RCC 7860 (cell line): Measurements from ENCODE around the gene CDPF1.

ENCODE experiments used
- DNase-seq: peaks from one replicate; pipeline ENCODE4 v3.0.0-alpha.2; 2015; ENCODE audit warnings: low spot score
- FAIRE-seq: peaks from 2 replicates; lab custom pipeline; 2012; peaks lifted over from hg19 to GRCh38; lab: Jason Lieb, UNC

The CDPF1 gene, protein sequence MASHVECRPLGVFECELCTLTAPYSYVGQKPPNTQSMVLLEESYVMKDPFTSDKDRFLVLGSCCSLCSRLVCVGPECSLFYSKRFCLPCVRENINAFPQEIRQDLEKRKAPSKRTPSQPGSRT

DNA sequence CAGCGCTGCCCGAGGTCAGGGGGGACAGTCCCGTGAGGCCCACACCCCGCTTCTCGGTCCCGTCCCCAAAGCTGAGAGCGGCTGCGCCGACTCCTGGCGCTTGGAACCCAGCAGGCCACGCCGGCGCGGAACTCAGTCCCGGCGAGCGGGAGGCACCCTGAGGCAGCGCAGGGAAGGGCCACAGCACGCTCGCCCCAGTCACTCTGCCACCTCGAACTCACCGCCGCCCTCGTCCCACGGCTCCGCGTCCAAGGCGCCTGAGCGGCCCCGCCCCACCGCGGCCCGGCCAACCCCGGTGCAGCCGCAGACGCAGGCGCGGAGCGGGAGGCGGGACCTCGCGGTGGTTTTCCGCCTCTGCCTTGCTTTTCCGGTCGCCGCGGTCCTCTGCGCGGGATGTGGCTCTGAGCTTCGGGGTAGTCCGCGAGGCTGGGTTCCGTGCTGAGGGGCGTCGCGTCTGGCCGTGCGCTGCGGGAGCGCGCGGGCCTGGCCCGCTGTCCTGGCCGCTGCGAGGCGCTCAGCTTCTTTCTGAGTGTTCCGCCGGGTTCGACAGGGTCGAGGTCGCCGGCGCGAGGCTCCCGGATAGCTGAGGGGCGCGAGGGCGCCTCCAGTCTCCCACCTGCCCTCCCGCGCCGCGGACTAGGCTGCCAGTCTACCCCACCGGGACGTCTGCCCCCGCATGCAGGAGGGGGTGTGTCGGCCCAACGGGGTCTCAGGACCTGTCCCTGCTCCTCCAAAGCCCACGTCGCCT lies at the start of gene CDPF1:
Gene CDPF1 (minus strand): TSS at position 259 of the 748 bp plus-strand sequence. CDS start 2,009 bp downstream, outside the sequence.
- DNase-seq: peak; percentile 68
- no peak for FAIRE-seq

DNA sequence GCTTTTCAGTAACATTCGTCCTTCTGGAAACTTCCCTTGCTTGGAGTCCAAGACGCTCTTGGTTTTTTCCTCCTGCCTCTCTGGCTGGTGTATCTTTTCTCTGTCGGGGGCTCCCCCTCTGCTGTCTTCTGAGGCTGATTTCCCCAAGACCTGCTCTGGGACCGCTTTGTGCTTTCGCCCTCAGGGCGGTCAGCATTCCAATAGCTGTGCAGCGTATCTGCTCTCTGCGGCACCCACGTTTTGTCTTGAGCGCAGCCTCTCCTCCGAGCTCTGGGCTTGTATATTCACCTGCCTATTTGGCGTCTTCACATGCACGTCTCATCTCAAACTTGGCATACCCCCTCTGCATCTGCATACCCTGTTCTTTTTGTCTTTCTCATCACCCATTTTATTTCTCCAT lies 49.0 kb upstream of the CDPF1 start:
- DNase-seq: no peak
- no peak for FAIRE-seq

DNA sequence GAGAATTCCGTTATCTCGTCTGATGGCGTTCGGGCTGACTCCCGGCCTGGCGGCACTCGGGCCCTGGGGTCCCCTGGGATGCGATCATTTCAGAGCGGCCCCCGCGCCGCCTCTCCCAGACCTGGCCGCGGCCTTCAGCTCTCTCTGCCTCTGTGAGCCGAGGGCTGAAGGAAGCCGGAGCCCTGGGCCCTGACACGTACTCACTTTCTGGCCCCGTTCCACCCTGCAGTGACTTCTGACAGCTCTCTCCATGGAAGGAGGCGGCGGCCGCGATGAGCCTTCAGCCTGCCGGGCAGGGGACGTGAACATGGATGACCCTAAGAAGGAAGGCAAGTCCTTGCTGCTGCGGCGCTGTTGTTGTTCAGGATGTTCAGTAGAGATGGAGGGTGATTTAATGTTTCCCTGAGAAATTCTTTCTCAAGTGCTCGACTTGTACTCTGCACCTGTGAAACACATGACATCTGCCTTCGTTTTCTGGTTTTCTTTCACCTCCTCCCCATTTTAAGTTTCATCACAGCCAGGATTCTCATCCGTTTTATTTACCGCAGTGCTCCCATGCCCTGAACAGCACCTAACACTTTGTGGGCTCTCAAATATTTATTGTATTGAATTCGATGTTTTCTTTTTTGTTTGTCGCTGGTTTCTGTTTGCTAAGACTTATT lies 47.2 kb upstream of the CDPF1 start:
- peak; percentile 21 for DNase-seq
- no peak for FAIRE-seq

DNA sequence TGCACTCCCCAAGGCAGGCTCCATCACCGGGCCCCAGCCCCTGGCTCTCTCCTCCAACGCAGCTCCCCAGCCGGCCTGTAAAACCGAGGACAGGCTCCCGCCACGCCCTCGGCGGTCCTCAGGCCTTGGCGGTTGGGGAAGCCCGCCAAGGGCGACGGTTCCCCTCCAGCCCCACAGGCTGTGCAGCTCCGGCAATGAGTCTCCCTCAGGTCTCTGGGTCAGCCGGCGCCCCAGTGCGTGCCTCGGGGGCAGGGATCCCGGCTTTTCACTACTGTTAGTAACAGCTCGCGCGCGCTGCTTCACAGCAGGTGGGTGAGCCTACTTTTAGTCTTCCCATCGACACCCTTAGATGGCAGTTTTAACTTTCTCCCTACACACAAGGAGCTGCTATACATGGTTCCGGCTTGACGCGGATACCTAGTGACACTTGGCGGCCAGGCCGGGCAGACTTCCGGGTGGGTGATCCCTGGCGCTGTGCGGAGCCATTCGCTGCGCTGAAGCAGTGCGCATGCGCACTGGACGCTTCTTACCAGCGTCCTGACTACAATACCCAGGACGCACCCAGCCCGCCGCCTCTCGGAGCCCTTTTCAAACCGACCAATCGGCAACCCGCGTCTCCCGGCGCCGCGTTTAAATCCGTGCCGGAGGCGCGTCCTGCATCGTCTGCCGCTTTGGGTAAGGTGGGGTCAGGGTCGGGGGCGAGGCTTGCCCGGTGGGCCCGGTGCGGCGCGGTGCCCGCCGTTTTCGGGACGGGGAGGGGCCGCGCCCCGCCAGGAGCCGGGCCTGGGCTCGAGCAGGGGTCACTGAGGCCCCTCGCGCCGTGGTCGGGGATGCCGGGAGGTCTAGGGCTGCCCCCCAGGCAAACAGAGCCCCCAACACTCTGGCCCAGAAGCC lies 46.4 kb upstream of the CDPF1 start, which contains the start of gene GTSE1:
Gene GTSE1 (plus strand): TSS at position 614 of the 894 bp plus-strand sequence. CDS start 531 bp downstream, outside the sequence.
- DNase-seq: peak; percentile 93

DNA sequence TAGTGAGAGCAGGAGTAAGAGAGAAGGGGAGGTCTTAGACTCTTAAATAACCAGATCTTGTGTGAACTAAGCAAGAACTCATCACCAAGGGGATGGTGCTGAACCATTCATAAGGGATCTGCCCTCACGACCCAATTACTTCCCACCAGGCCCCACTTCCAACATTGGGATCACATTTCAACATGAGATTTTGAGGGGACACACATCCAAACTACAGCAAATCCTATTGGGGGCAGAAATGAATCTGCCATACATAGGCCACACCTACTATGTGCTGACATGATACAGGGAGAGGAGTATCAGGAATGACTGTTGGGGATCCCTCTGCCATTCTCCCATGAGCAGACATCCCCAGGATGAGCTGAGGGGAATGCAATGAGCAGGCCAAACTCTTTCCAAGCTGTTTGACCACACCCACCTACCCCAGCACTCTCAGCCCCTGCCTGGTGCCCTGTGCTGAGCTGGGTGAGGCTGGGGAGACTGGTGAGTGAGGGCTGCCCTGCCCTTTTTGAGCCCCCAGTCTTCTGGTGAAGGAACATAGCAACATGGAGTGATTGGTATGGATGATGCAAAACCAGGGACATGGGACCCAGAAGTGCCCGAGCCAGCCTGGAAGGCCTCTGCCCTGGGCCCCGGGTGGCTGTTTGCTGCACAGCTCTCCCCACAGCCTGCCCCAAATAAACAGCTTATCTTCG lies 45.3 kb upstream of the CDPF1 start:
- DNase-seq (no peak), FAIRE-seq (no peak)

More for the DNA sequence above, 46.4 kb upstream of the CDPF1 start, which contains the start of gene GTSE1:
- FAIRE-seq: peak; percentile 67

DNA sequence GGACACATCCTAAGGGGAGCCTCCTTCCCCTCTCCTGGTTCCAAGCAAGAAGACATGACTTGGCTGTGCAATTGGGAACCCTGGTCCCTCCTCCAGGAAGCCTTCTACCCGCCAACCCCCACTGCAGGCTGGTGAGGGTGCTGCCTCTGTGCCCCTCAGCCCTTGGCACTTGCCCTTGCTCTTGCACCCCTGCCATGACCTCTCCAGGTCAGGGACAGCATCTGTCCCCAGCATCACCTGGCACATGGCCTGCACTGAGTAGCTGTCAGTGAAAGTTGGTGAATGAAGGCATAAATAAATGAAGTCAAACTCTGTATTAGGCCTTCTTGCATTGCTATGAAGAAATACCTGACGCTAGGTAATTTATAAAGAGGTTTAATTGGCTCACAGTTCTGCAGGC lies 44.7 kb upstream of the CDPF1 start:
- FAIRE-seq: no peak

DNA sequence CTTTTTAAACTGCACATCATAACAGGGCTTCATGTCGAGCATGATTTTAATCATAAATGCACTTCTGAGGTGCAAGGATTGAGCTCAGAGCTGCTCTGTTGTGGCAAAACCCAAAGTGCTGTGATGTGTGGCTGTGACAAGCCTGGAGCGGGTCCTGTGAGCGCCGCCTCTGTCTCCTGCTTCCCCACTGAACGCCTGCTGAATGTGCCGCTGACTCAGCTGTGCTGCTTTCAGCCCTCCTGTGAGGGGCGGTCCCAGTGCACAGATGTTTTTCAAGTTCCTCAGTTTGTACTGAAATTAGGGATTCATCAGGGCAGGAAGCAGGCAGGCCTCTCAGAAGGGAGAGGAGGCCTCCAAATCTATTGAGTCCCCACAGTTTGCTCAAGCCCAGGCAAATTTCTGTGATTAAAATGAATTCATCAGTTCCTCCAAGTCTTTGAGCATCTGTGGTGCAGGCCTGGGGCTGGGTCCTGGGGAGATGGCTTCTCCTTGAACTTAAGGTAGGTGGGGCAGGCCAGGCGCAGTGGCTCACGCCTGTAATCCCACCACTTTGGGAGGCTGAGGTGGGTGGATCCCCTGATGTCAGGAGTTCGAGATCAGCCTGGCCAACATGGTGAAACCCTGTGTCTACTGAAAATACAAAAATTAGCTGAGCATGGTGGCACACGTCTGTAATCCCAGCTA lies 43.6 kb upstream of the CDPF1 start:
- no peak for DNase-seq
- no peak for FAIRE-seq

More for the DNA sequence above, 44.7 kb upstream of the CDPF1 start:
- DNase-seq: no peak

DNA sequence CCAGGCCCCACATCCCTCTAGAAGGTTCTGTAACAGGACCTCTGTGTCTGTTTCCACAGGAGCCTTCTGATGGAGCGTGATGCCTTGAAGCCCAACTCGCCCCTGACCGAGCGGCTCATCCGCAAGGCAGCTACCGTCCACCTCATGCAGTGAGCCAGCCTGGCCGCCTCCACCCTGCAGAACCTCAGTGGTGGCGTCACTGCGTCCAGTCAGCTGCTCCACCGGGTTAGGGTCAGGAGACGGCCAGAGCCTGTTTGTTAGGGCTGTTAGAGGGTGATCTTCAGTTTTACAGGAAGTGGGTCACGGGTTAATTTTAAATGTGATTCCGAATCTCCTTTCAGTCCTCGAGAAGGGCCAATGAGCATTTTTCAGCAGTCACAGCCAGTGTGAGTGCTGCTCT lies 42.6 kb upstream of the CDPF1 start:
- DNase-seq (no peak), FAIRE-seq (no peak)

DNA sequence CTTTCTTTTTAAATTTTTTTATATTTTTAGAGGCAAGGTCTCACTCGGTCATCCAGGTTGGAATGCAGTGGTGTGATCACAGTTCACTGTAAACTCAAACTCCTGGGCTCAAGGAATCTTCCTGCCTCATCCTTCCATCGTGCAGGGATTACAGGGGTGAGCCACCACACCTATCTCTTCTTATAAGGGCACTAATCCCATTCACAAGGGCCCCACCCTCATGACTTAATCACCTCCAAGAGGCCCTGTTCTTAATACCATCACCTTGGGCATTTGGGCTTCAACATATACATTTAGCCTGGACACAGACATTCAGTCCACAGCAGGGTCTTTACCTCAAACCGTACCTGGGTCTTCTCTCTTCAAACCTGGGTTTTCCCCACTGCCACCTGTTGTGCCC lies 42.1 kb upstream of the CDPF1 start:
- FAIRE-seq: no peak
- DNase-seq: no peak

DNA sequence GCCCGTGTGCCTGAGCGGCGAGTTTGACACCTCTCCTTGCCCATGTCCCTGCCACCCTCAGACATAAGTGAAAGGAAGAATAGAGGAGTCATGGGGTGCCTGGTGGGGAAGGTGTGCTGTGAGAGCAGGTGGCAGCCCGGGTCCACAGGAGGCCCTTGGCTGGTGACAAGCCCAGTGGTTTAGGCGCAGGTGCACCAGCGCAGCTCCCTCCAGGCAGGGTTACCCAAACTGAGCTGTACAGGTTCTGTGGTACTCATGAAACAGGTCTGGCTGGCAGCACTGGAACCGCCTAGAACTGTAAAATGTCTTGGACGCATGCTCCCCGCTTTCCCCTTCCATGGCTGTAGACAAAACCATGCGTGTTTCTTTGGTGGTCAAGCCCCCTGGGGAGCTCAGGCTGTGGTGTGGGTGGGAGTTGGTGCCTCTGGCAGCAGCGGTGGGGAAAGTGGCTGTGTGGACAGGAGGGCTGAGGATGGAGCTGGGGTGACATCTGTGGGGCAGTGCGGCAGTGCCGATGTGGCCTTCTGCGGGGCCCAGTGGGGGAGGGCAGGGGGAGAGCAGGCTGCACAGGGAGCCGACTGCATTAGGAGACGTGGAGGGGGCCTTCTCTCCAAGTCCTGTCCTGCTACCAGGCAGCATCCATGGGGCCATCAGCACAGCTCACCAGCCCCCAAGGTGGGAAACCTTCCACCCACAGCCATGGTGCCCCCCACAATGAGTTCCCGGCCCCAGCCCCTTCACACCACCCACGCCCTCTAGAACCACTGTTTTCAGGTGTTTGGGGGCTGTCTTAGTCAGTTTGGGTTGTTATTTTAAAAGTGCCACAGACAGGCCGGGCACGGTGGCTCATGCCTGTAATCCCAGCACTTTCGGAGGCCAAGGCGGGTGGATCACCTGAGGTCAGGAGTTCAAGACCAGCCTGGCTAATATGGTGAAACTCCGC lies 41.0 kb upstream of the CDPF1 start:
- no peak for FAIRE-seq
- no peak for DNase-seq

DNA sequence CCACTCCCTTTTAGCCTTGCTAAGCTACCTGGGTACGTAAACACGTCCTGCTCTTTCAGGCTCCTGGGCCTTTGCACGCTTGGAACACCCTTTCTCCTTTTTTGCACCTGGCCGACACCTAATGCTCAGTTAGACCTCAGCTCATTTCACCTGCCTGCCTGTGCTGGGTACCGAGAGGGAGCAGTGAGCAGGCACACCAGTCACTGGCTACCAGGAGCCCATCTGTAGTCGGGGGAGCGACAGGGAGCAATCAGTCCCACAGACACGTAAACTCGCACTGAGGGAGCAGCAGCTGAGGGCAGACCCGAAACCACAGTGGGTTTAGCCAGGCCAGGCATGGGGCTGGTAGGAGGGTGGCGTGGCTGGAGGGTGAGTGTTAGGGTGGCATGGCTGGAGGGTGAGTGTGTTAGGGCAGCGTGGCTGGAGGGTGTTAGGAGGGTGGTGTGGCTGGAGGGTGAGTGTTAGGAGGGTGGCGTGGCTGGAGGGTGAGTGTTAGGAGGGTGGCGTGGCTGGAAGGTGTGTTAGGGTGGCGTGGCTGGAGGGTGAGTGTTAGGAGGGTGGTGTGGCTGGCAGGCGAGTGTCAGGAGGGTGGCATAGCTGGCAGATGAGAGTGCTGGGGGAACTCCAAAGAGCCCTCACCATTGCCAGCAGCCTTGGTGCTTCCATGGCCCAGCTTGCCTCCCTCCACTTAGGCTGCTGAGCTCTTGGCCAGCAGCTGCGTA lies 40.2 kb upstream of the CDPF1 start:
- DNase-seq: no peak
- no peak for FAIRE-seq

DNA sequence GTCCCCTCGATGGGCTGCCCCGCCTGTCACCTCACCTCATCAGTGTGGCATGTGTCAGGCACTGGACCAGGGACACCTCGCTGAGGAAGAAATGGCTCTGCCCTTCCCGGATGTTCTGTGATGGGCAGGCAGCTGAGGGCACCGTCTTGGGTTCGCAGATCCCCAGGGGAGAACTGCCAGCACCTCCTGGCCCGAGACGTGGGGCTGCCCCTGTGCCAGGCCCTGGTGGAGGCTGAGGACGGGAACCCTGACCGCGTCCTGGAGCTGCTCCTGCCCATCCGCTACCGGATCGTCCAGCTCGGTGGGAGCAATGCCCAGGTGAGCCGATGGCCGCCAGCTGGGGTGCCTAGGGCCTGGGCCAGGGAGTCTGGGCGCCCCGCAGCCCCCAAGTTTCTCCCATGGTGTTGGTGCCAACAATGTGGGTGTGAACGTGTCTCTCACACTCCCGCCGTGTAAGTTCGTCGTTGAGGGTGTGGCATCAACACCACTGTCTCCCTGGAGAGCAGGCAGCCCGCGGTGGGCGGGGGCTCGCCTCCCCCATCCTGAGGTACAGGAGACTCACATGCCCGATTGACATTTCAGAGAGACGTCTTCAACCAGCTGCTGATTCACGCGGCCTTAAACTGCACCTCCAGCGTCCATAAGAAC lies 39.3 kb upstream of the CDPF1 start:
- DNase-seq (no peak), FAIRE-seq (no peak)

DNA sequence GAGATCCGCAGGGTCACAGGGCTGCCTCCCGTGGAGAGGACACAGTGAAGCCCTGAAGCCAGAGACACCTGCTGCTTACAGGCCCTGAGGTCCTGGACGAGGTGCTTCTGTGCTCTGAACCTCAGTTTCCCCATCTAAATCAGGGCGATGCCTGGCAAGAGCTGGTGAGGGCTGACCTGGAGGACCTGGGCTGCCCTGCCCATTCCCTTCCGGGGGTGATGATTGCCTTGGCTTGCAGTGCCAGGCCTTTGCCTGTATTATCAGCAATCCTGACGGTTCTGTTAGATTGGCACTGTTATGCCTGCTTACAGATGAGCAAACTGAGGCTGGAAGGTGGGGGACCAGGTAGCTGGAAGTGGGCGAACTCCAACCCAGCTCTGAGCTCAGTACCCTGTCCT lies 38.8 kb upstream of the CDPF1 start:
- FAIRE-seq (no peak), DNase-seq (no peak)

DNA sequence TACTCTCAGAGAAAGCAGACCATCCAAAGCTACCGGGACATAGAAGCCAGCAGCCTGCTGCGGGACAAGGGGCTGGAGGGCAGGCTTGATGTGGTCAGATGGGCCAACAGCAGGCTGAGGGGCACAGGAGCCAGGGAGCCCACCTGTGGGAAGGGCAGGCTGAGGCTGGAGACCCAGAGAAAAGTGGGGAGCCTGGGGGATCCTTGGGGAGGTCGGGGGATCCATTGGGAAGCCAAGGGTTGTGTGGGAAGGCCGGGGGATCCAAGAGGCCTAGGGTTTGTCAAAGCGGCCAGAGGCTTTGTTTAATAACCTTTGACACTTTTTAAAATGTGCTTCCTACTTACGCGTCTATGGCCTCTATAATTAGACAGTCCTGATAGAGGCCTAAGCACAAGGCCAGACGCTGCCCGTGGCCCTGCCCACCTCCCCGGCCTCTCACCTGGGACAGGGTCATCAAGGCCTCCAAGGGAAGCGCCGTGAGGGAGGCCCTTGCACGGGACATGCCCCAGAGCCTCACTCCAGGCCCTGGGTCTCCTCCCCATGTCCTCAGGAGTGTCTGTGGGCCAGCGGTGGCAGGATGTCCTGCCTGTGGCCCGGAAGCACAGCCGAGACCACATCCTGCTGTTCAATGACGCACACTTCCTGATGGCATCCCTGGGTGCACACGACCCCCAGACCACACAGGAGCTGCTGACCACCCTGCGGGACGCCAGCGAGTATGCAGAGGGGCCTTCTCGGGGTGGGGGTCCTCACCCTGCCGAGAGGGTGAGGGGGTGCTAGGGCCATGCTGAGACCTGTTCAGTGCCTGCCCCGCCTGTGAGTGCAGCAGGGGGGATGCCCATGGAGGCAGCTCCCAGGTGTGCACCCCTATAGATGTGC lies 38.0 kb upstream of the CDPF1 start:
- FAIRE-seq (no peak), DNase-seq (no peak)

DNA sequence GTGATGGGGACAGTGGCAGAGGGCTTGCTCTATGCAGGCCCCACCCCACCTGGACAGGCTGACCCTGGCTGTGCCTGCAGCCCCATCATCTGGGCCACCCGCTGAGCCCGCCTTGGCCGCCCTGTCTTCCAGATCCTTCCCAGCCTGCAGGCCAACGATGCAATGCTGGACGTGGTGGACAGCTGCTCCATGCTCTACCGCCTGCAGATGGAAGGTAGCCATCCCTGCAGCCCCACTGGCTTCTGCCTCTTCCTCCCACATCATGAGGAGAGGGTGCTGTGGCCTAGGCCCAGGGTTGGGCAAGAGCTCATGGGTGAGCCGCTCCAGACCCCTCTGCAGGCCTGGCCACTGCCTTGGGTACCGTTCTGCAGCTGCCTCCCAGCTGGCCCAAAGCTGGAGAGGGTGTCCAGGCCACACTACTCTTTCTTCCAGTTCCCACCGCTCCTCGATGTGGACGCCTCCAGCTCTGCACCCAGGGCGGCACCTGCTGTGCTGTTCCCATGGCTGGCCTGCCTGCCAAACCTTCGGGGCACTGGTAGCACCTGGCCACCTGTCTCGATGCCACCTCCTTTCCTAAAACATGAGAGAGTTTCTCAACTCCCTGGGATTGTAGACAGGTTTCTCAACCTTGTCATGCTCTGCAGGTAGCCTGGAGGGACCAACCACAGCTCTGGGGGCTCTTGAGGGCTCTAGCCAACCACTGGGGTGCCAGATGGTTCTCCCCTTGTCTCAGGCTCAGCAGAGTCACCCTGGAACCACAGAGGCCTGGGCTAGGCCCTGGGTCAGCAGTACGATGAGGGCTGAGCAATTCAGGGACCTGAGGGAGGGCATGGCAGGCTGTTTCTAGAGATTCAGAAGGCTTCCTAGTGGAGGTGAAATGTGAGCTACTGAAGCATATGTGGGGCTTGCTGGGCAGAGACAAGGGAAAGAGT lies 37.1 kb upstream of the CDPF1 start:
- FAIRE-seq: no peak
- no peak for DNase-seq

DNA sequence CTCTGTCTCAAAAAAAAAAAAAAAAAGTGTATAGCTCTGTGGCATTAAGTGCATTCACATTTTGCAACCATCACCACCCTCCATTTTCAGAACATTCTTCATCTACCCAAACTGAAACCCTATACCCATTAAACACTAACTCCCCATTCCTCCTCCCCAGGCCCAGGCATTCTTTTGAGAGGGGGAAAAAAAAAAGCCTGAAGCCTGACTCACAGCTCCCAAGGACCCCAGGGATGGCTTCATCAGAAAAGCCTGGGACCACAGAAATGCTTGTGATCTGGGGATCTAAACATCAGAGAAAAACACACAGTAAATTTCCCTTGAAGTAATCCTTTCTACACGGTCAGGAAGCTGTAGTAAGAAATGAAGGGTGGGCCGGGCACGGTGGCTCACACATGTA lies 35.9 kb upstream of the CDPF1 start:
- DNase-seq (no peak), FAIRE-seq (no peak)
